Measurements from ENCODE around the gene MYORG. TPM values are rescaled to one million over a fixed set of nuclear protein-coding genes. Genes with fewer than 3 reads are reported as not detected.

MYORG gene
- total RNA-seq, 3 donors from 2014 or later, result 2.9 to 11.5 (median 6.4) TPM

- DNase-seq (ENCODE audit: low spot score in 2 of 2), result no peak
- Histone ChIP-seq H3K36me3 (no peaks in the 10 kb centered on the region), H3K4me1 (no peaks in the 10 kb centered on the region), H3K27me3 (no peaks in the 10 kb centered on the region), H3K4me3 (no peak overlapping the region), H3K9me3 (no peaks in the 10 kb centered on the region), H3K27ac (no peak overlapping the region)
- TF ChIP-seq, protein P1, sequence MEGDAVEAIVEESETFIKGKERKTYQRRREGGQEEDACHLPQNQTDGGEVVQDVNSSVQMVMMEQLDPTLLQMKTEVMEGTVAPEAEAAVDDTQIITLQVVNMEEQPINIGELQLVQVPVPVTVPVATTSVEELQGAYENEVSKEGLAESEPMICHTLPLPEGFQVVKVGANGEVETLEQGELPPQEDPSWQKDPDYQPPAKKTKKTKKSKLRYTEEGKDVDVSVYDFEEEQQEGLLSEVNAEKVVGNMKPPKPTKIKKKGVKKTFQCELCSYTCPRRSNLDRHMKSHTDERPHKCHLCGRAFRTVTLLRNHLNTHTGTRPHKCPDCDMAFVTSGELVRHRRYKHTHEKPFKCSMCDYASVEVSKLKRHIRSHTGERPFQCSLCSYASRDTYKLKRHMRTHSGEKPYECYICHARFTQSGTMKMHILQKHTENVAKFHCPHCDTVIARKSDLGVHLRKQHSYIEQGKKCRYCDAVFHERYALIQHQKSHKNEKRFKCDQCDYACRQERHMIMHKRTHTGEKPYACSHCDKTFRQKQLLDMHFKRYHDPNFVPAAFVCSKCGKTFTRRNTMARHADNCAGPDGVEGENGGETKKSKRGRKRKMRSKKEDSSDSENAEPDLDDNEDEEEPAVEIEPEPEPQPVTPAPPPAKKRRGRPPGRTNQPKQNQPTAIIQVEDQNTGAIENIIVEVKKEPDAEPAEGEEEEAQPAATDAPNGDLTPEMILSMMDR (IDR thresholded peaks at IDR 0.05), result no peak
- TF ChIP-seq POLR2A (IDR thresholded peaks at IDR 0.05) (no peak), POLR2AphosphoS5 (IDR thresholded peaks at IDR 0.05) (no peak)
- intact Hi-C loops (cut with DNase I; ENCODE audit: low total_unique reads), result no loop called here
Measured at GRCh38 chr9:34321451-34321850, 55.2 kb downstream of the MYORG start.

DNA sequence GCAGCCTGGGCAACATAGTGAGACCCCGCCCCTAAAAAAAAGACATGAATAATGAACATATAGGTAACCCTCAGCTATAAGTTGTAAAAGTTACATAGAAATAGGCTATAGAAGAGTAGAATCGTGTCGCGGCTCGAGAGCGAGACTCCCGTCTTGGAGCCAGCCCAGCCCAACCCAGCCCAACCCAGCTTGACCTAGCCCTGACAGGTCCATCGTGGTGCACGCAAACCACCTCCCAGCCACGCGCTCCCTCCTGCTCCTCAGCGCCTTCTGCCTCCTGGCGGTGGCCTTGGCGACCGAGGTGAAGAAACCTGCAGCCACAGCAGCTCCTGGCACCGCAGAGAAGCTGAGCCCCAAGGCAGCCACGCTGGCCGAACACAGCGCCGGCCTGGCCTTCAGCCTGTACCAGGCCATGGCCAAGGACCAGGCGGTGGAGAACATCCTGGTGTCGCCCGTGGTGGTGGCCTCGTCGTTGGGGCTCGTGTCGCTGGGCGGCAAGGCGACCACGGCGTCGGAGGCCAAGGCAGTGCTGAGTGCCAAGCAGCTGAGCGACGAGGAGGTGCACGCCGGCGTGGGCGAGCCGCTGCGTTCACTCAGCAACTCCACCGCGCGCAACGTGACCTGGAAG is 58.4 kb downstream of the MYORG start:
- Histone ChIP-seq H3K27ac (no peak overlapping the region), H3K4me3 (no peak overlapping the region), H3K36me3 (no peaks in the 10 kb centered on the region), H3K4me1 (no peaks in the 10 kb centered on the region), H3K9me3 (no peaks in the 10 kb centered on the region), H3K27me3 (no peaks in the 10 kb centered on the region)
- intact Hi-C loops (cut with DNase I; ENCODE audit: low total_unique reads), result loop anchor here (2.0 kb wide), 1 partner anchor 29 kb away; no protein-coding TSS in a partner anchor
- DNase-seq (ENCODE audit: low spot score in 2 of 2), result no peak
- TF ChIP-seq, protein P1 (IDR thresholded peaks at IDR 0.05), result no peak
- TF ChIP-seq POLR2AphosphoS5 (IDR thresholded peaks at IDR 0.05) (no peak), POLR2A (IDR thresholded peaks at IDR 0.05) (no peak)

- DNase-seq (ENCODE audit: low spot score in 2 of 2), result no peak
- no peaks in the 10 kb centered on the region for H3K36me3 ChIP-seq
- intact Hi-C loops (cut with DNase I; ENCODE audit: low total_unique reads), result no loop called here
- no peaks in the 10 kb centered on the region for H3K27me3 ChIP-seq
- no peak overlapping the region for H3K27ac ChIP-seq
- no peak overlapping the region for H3K4me3 ChIP-seq
- no peaks in the 10 kb centered on the region for H3K9me3 ChIP-seq
- H3K4me1 ChIP-seq, result no peaks in the 10 kb centered on the region
- TF ChIP-seq POLR2A (IDR thresholded peaks at IDR 0.05) (no peak), POLR2AphosphoS5 (IDR thresholded peaks at IDR 0.05) (no peak)
- TF ChIP-seq, protein P1 (IDR thresholded peaks at IDR 0.05), result no peak
Measured at GRCh38 chr9:34317436-34317835, 59.3 kb downstream of the MYORG start.

Other genes with a start within 250 kb of the MYORG start
- 10 to 100 TPM; 49.5 to 56.5 (median 51.4) TPM for gene UBAP1, start 197.9 kb downstream of the MYORG start, total RNA-seq
- 1 to 10 TPM; 1.3 to 2.6 (median 1.3) TPM for gene KIF24, start 47.6 kb downstream of the MYORG start, total RNA-seq
- gene NUDT2, start 47.3 kb downstream of the MYORG start, total RNA-seq, result 10 to 100 TPM; 20.0 to 22.0 (median 21.6) TPM
- 1 to 10 TPM; 8.2 to 9.2 (median 9.0) TPM for gene FAM219A, start 81.7 kb upstream of the MYORG start, total RNA-seq
- 1 to 10 TPM in 2 of 3 donors, not detected in 1; 1.6 to 3.2 TPM for gene DNAI1, start 81.9 kb upstream of the MYORG start, total RNA-seq
- 1 to 10 TPM in 2 of 3 donors, under 1 TPM in 1; 0.33 to 5.4 (median 1.8) TPM for gene ENHO, start 146.1 kb upstream of the MYORG start, total RNA-seq
- 100 to 1,000 TPM in 1 of 3 donors, 10 to 100 TPM in 2; 11.3 to 103 (median 15.4) TPM for gene CNTFR, start 212.8 kb upstream of the MYORG start, total RNA-seq
- 10 to 100 TPM; 28.5 to 37.9 (median 36.4) TPM for gene RPP25L, start 235.2 kb upstream of the MYORG start, total RNA-seq
- gene DCTN3, start 243.6 kb upstream of the MYORG start, total RNA-seq, result 100 to 1,000 TPM in 2 of 3 donors, 10 to 100 TPM in 1; 84.0 to 114 (median 113) TPM

Measured in breast epithelium (tissue), 4 donors.